GM10266 (cell line): ENCODE results near the gene GRAMD1B.

Source experiments
- DNase-seq: peaks from one replicate; pipeline ENCODE4 v3.0.0; 2012; ENCODE audit errors: extremely low spot score
- TF ChIP-seq, protein P1 (sequence below): IDR thresholded peaks from 2 replicates; pipeline ENCODE4 v1.5.1; 2012; ENCODE audit warnings: mild to moderate bottlenecking, low read depth; ENCODE audit not compliant: control insufficient read depth, insufficient read depth; ENCODE audit errors: missing control alignments

Gene GRAMD1B

DNA sequence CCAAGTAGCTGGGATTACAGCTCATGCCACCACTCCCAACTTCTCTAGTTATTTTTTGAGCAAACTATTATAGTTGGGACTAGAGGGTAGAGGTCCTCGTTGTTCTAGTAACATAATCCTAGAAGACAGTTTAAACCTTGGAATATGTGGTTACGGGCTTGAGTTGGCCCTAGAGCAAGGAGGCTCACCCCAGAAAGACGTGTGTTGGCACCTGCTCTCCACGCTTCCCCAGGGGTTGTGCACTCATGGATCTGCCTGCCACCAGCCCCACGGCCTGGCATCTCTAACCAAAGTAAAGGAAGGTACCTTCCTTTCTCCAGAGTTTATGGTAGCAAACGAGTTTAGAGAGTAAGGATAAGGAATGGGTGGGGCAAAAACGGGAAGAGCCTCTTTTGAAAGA lies 145.4 kb downstream of the GRAMD1B start:
- TF ChIP-seq, protein P1, sequence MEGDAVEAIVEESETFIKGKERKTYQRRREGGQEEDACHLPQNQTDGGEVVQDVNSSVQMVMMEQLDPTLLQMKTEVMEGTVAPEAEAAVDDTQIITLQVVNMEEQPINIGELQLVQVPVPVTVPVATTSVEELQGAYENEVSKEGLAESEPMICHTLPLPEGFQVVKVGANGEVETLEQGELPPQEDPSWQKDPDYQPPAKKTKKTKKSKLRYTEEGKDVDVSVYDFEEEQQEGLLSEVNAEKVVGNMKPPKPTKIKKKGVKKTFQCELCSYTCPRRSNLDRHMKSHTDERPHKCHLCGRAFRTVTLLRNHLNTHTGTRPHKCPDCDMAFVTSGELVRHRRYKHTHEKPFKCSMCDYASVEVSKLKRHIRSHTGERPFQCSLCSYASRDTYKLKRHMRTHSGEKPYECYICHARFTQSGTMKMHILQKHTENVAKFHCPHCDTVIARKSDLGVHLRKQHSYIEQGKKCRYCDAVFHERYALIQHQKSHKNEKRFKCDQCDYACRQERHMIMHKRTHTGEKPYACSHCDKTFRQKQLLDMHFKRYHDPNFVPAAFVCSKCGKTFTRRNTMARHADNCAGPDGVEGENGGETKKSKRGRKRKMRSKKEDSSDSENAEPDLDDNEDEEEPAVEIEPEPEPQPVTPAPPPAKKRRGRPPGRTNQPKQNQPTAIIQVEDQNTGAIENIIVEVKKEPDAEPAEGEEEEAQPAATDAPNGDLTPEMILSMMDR = no peak
- no peak for DNase-seq

DNA sequence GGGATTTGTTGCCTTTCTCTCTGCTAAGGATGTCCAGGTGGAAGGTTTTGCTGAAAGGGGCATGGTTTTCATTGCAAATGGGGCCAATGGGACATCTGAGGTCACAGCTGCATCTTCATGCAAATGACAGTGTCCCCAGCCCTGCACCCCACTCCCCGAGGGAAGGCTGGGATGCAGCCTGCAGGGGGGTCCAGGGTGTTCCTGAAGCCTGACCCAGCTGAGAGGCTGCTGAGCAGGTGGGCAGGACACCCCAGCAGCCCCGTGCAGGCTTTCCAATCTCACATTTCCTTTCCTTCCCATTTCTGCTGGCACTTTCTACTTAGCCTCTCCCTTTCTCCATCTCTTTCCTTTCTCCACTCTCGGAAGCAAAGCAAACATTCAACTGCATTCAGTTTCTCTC lies 146.0 kb downstream of the GRAMD1B start:
- TF ChIP-seq, protein P1 = no peak
- DNase-seq = no peak

DNA sequence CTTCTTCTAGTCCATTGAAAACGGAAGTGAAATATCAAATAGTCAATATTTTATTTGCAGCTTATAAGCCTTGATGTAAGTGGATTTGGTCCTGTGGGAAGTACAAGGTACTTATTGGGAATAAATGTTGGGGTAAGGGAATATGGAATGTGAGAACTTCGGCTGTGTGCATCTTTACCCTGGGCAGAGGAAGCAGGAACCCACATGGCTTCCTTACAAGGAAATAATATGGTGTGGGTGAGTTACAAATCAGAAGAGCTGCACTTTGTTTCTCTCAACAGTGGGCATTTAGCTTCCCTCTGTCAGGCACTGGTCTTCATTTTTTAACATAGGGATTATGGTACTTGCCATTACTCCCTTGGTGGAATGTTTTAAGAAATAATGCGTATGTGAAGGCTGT lies 146.4 kb downstream of the GRAMD1B start:
- TF ChIP-seq, protein P1 = no peak
- no peak for DNase-seq

DNA sequence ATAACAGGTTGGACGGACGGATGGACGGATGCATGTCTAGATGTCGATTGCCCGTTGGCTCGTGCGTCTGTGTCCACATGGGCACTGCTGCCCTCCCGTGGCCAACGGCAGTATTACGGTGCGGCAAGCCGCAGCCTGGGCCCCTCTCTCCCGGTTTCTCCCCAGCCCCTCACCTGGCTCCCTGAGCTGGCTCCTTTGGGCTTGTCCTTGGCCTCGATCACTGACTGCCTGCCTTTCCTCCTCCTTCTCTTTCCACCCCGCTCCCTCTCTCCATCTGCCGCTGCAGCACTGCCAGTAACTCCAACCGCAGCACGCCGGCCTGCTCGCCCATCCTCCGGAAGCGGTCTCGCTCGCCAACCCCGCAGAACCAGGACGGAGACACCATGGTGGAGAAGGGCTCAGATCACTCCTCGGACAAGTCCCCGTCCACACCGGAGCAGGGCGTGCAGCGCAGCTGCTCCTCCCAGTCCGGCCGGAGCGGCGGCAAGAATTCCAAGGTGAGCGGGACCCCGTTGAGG lies 147.1 kb downstream of the GRAMD1B start:
- TF ChIP-seq, protein P1 = peak; percentile 95
- DNase-seq = peak; percentile 84

DNA sequence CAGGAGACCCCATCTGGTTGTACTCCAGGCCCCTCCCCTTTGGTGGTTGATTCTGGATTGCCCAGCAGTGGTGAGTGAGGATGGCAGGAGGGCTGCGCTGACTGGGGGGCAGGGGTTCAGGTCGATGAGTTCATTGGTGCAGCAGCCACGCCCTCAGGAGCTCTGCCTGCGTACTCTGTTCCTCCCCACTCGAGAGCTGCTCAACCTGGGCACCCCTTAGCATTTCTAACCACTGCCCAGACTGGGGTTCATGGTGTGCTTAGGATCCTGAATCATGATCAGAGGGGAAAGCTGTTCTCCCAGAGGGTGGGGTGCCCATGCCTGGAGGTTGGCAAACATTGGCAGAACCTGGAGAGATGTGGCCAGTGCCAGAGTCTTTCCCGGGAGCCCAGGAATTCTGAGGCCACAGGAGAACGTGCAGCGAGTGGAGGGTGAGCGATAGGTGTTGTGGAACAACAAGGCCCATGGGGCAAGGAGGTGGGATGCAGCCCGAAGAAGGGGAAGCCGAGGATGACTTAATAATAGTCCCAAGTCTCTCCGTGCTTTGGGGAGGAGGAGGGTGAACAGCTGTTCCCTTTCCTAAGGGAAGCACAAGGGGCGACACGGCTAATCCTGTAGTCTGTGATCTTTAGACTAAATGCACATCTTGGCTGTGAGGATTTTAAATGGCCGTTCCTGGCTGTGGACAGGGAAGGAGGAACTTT lies 148.9 kb downstream of the GRAMD1B start:
- DNase-seq = no peak
- TF ChIP-seq, protein P1 = no peak

DNA sequence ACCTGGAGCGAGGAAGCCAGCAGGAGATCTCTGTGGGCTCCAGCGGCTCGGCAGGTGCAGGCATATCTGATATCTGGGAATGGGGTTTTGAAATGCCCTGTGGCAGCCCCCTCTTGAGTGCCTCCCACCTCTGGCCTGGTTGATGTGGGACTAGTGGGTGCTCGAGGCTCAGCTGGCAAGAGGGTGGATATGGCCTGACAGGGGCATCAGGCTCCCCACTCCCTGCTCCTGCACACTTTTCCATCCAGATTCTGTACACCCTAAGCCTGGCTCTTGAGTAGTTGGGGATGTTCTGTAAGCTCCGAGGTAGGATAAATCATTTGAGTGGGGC lies 149.4 kb downstream of the GRAMD1B start:
- TF ChIP-seq, protein P1 = no peak
- no peak for DNase-seq

DNA sequence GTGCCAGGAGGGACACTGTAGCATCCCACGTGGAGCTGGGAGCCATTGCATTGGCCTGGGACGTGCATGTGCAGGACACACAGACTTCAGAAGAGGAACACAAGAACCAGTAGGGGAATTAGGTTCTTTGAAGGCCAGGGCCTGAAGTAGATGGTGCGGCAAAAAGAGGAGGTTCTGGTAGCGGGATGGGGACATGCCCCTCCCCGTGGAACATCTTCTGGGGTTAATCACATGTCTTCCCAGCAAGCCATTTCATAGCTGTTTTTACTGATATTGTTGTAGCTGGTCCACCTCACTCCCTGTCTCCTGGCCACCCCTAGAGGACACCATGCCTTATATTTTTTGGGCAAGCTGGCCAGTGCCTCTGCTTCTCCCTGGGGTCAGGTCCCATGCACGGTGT lies 150.1 kb downstream of the GRAMD1B start:
- TF ChIP-seq, protein P1 = no peak

More for the DNA sequence above, 150.1 kb downstream of the GRAMD1B start:
- no peak for DNase-seq
